H9 (cell line): ENCODE measurements around the gene MDGA2. TPM values are rescaled to one million over a fixed set of nuclear protein-coding genes. Genes with fewer than 3 reads are reported as not detected.

Experiments
- DNase-seq: peaks from one replicate; pipeline ENCODE4 v3.0.0-alpha.2; 2017
- H2AFZ ChIP-seq: one replicate; pipeline ENCODE4 v1.6.1; 2013; ENCODE audit warnings: mild to moderate bottlenecking, low read length, control low read depth, moderate library complexity
- H2AK5ac ChIP-seq: 2 replicates; pipeline ENCODE4 v1.6.1; 2013; ENCODE audit warnings: low read length, control low read depth, mixed read lengths; ENCODE audit not compliant: insufficient read length
- H2BK120ac ChIP-seq: one replicate; pipeline ENCODE4 v1.6.1; 2013; ENCODE audit warnings: low read depth, mild to moderate bottlenecking, low read length, control low read depth, inconsistent platforms; ENCODE audit not compliant: poor library complexity, severe bottlenecking
- H2BK12ac ChIP-seq: 2 replicates; pipeline ENCODE4 v1.6.1; 2013; ENCODE audit warnings: low read length, control low read depth, mixed read lengths, low read depth; ENCODE audit not compliant: insufficient read length
- H2BK15ac ChIP-seq: 2 replicates; pipeline ENCODE4 v1.6.1; 2013; ENCODE audit warnings: low read depth, low read length, control low read depth
- H2BK20ac ChIP-seq: one replicate; pipeline ENCODE4 v1.6.1; 2013; ENCODE audit warnings: low read depth, mild to moderate bottlenecking, low read length, control low read depth, inconsistent platforms; ENCODE audit not compliant: poor library complexity, severe bottlenecking
- H2BK5ac ChIP-seq: 2 replicates; pipeline ENCODE4 v1.6.1; 2013; ENCODE audit warnings: low read length, control low read depth, mixed read lengths; ENCODE audit not compliant: insufficient read length
- H3K14ac ChIP-seq: 2 replicates; pipeline ENCODE4 v1.6.1; 2013; ENCODE audit warnings: low read length, control low read depth; ENCODE audit not compliant: insufficient read depth
- H3K18ac ChIP-seq: 2 replicates; pipeline ENCODE4 v1.6.1; 2013; ENCODE audit warnings: low read depth, mild to moderate bottlenecking, mixed read lengths, low read length, control low read depth; ENCODE audit not compliant: insufficient read length
- H3K23ac ChIP-seq: 2 replicates; pipeline ENCODE4 v1.6.1; 2013; ENCODE audit warnings: low read length, control low read depth, mixed read lengths, low read depth; ENCODE audit not compliant: insufficient read length
- H3K23me2 ChIP-seq: 2 replicates; pipeline ENCODE4 v1.6.1; 2013; ENCODE audit warnings: low read depth, mild to moderate bottlenecking, mixed read lengths, low read length, control low read depth; ENCODE audit not compliant: insufficient read length, poor library complexity, severe bottlenecking
- H3K27ac ChIP-seq: 2 replicates; pipeline ENCODE4 v1.5.1; 2013; ENCODE audit warnings: low read length, control low read depth, mixed read lengths, low read depth; ENCODE audit not compliant: insufficient read length
- H3K27me3 ChIP-seq: 2 replicates; pipeline ENCODE4 v1.6.1; 2013; ENCODE audit warnings: low read length, control low read depth, inconsistent platforms; ENCODE audit not compliant: insufficient read depth
- H3K4ac ChIP-seq: 2 replicates; pipeline ENCODE4 v1.6.1; 2013; ENCODE audit warnings: low read depth, mild to moderate bottlenecking, control low read depth, inconsistent platforms, low read length, moderate library complexity
- H3K4me1 ChIP-seq: 2 replicates; pipeline ENCODE4 v1.6.1; 2013; ENCODE audit warnings: low read length, control low read depth, inconsistent platforms; ENCODE audit not compliant: insufficient read depth
- H3K4me2 ChIP-seq: 2 replicates; pipeline ENCODE4 v1.6.1; 2013; ENCODE audit warnings: low read length, control low read depth, mixed read lengths; ENCODE audit not compliant: insufficient read length, insufficient read depth
- H3K56ac ChIP-seq: 2 replicates; pipeline ENCODE4 v1.6.1; 2013; ENCODE audit warnings: low read depth, mild to moderate bottlenecking, mixed read lengths, low read length, control low read depth; ENCODE audit not compliant: insufficient read length
- H3K79me1 ChIP-seq: 2 replicates; pipeline ENCODE4 v1.6.1; 2013; ENCODE audit warnings: low read depth, mild to moderate bottlenecking, moderate library complexity, low read length, control low read depth, inconsistent platforms; ENCODE audit not compliant: insufficient read depth, poor library complexity, severe bottlenecking
- H3K79me2 ChIP-seq: 2 replicates; pipeline ENCODE4 v1.6.1; 2013; ENCODE audit warnings: low read length, control low read depth, inconsistent platforms; ENCODE audit not compliant: insufficient read depth
- H3K9ac ChIP-seq: 2 replicates; pipeline ENCODE4 v1.6.1; 2013; ENCODE audit warnings: low read length, control low read depth, mixed read lengths; ENCODE audit not compliant: insufficient read length; ENCODE audit errors: extremely low read depth
- H3K9me3 ChIP-seq: one replicate; pipeline ENCODE4 v1.6.1; 2013; ENCODE audit warnings: low read depth, low read length, inconsistent platforms; ENCODE audit not compliant: control insufficient read depth
- H3T11ph ChIP-seq: one replicate; pipeline ENCODE4 v1.6.1; 2013; ENCODE audit warnings: mild to moderate bottlenecking, low read length, control low read depth, inconsistent platforms
- H4K20me1 ChIP-seq: one replicate; pipeline ENCODE4 v1.6.1; 2013; ENCODE audit not compliant: control insufficient read depth, insufficient read length, insufficient read depth
- H4K5ac ChIP-seq: 2 replicates; pipeline ENCODE4 v1.6.1; 2013; ENCODE audit warnings: low read depth, mild to moderate bottlenecking, mixed read lengths, low read length, control low read depth; ENCODE audit not compliant: insufficient read length
- H4K8ac ChIP-seq: replicated peaks from 2 replicates; pipeline ENCODE4 v1.6.1; 2013; ENCODE audit warnings: low read length, control low read depth, mixed read lengths, low read depth; ENCODE audit not compliant: insufficient read length
- H4K91ac ChIP-seq: 2 replicates; pipeline ENCODE4 v1.6.1; 2013; ENCODE audit warnings: low read depth, mild to moderate bottlenecking, moderate library complexity, mixed read lengths, low read length, control low read depth; ENCODE audit not compliant: insufficient read length
- H3K27ac Mint-ChIP-seq, 3 experiments: 2 replicates in 2 of 3; 3 replicates in 1 of 3; pipeline ENCODE4 v1.8.0; 2020 to 2021; ENCODE audit warnings: mixed read lengths in 3 of 3, mild to moderate bottlenecking in 1 of 3, moderate library complexity in 1 of 3
- H3K27me3 Mint-ChIP-seq: 2 replicates; pipeline ENCODE4 v1.8.0; 2021; ENCODE audit warnings: low read depth, mild to moderate bottlenecking, moderate library complexity, mixed read lengths
- H3K36me3 Mint-ChIP-seq, 3 experiments: 2 replicates in 2 of 3; 3 replicates in 1 of 3; pipeline ENCODE4 v1.8.0; 2020 to 2021; ENCODE audit warnings: low read depth in 3 of 3, mixed read lengths in 3 of 3; ENCODE audit not compliant: insufficient read depth in 1 of 3
- H3K4me1 Mint-ChIP-seq, 2 experiments: 2 replicates each; pipeline ENCODE4 v1.8.0; 2020; ENCODE audit warnings: mixed read lengths in 2 of 2
- H3K4me3 Mint-ChIP-seq, 2 experiments: 2 replicates in 1 of 2; 3 replicates in 1 of 2; pipeline ENCODE4 v1.8.0; 2020 to 2021; ENCODE audit warnings: mild to moderate bottlenecking in 2 of 2, mixed read lengths in 2 of 2, moderate library complexity in 1 of 2
- H3K9me3 Mint-ChIP-seq, 2 experiments: 2 replicates in 1 of 2; 3 replicates in 1 of 2; pipeline ENCODE4 v1.8.0; 2020; ENCODE audit warnings: mild to moderate bottlenecking in 2 of 2, mixed read lengths in 2 of 2, moderate library complexity in 1 of 2
- WGBS: extraction: QIAGEN DNeasy Blood & Tissue Kit; methylation state at CpG from one replicate; pipeline ENCODE4 v1.1.7; 2013; ENCODE audit warnings: missing lambda C conversion rate, low lambda C conversion rate, mixed read lengths; ENCODE audit not compliant: insufficient read length; ENCODE audit errors: extremely low coverage; 5-methylcytosine and 5-hydroxymethylcytosine counted together
- total RNA-seq: library from RNA; stranded (reverse); gene quantifications from 2 replicates; pipeline ENCODE4 v1.2.1, GENCODE V29; 2021
- TF ChIP-seq, protein P1 (sequence below): fragments of 200-600 bp; sonication (generic); conservative IDR thresholded peaks from 3 replicates; pipeline ENCODE4 v1.8.0; 2021; ENCODE audit warnings: antibody characterized with exemption, mild to moderate bottlenecking

The MDGA2 gene
- total RNA-seq, 1 experiment from 2014 or later = 1.9 TPM

DNA sequence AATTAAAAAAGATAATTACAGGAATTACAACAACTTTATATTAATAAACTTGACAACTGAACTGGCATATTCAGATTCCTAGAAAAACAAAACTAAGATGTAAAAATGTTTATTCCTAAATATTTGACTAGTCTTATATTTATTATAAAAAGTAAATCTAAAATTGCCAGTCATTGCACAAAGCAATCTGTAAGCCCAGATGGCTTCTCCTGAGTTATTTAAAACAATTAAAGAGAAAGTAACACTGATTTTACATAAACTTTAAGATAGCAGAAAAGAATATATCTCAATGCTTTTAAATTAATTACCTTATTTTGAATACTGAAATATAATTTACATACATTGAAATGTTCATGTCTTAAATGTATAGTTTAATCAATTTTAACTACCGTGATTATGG lies 589.7 kb downstream of the MDGA2 start:
- Histone ChIP-seq H4K20me1 (no peaks in the 10 kb centered on the region), H2AFZ (no peak overlapping the region), H2AK5ac (no peak overlapping the region), H3K56ac (no peak overlapping the region), H2BK20ac (no peak overlapping the region), H3K4me2 (no peak overlapping the region), H2BK5ac (no peak overlapping the region), H3K18ac (no peak overlapping the region), H3K23ac (no peak overlapping the region), H3K4ac (no peak overlapping the region), H3K23me2 (no peaks in the 10 kb centered on the region), H3K79me2 (no peaks in the 10 kb centered on the region), H3K79me1 (no peaks in the 10 kb centered on the region), H2BK15ac (no peak overlapping the region), H3K4me1 (no peaks in the 10 kb centered on the region; the same call in 1 of the 2 replicates), H4K5ac (no peak overlapping the region), H3K14ac (no peak overlapping the region), H2BK12ac (no peak overlapping the region), H3K9ac (no peak overlapping the region), H3K9me3 (no peaks in the 10 kb centered on the region), H4K91ac (no peak overlapping the region), H3K27me3 (no peaks in the 10 kb centered on the region), H3K27ac (no peak overlapping the region), H2BK120ac (no peak overlapping the region), H3T11ph (no peak overlapping the region), H4K8ac (no peak overlapping the region)
- Mint-ChIP-seq H3K4me1 (peaks cover 0 to 2% of the 10 kb centered on the region in 2 experiments; a peak in 2 of 4 replicates), H3K36me3 (no peaks in the 10 kb centered on the region), H3K4me3 (no peak overlapping the region), H3K9me3 (no peaks in the 10 kb centered on the region), H3K27ac (no peak overlapping the region), H3K27me3 (no peaks in the 10 kb centered on the region)
- TF ChIP-seq, protein P1, sequence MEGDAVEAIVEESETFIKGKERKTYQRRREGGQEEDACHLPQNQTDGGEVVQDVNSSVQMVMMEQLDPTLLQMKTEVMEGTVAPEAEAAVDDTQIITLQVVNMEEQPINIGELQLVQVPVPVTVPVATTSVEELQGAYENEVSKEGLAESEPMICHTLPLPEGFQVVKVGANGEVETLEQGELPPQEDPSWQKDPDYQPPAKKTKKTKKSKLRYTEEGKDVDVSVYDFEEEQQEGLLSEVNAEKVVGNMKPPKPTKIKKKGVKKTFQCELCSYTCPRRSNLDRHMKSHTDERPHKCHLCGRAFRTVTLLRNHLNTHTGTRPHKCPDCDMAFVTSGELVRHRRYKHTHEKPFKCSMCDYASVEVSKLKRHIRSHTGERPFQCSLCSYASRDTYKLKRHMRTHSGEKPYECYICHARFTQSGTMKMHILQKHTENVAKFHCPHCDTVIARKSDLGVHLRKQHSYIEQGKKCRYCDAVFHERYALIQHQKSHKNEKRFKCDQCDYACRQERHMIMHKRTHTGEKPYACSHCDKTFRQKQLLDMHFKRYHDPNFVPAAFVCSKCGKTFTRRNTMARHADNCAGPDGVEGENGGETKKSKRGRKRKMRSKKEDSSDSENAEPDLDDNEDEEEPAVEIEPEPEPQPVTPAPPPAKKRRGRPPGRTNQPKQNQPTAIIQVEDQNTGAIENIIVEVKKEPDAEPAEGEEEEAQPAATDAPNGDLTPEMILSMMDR = no peak
- no CpG with 5 or more reads among the region's 1 CpG for WGBS
- DNase-seq = no peak
